GM21717 (cell line): ENCODE measurements around the gene CFAP46.
"Not testable (repeated sequence)": the region's sequence is repeated elsewhere in the genome, so short reads cannot be mapped to it uniquely, and the experiment has no call there.

Experiments used
- ATAC-seq: cut with Tn5 transposase; IDR thresholded peaks from one replicate; pipeline ENCODE4 v1.9.1; 2021; ENCODE audit warnings: mild to moderate bottlenecking, moderate library complexity; ENCODE audit not compliant: unreplicated experiment

CFAP46 gene

DNA sequence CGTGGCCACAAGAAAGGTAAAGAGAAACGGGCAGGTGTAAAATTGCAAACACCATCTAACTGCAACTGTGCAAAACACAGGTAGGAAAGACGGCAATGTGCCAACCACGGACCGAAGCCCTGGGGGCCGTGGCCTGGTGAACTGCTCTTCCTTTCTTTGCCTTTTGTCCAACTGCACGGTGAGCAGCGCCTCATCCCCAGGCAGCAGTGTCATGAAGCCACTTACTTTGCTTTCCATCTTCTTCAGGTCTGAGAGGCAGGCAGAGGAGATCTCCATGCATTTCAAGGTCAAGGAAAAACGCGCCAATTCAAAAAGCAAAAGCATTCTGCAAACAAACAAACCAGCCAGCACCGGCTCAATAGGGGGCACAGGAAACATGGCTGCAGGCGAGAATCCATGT, 12.9 kb downstream of the CFAP46 start:
- no peak for ATAC-seq

DNA sequence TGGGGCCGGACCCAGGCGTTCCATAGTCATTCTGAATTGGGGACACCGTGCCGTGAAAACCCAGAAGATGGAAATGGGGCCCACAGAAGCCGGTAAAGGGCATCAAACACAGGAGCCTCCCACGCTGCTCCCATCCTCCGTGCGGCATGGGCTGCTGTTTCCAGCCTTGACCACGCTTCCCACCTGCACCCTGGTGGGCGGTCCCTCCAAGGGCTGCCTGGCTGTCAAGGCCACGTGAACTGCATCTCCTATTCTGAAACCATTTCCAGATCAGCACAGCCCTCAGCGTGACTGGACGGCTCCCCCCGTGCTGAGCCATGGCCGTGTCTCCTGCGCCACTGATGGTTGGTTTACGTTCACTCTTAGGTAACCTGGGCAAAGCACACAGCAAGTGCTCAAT, 14.1 kb downstream of the CFAP46 start:
- ATAC-seq = no peak

DNA sequence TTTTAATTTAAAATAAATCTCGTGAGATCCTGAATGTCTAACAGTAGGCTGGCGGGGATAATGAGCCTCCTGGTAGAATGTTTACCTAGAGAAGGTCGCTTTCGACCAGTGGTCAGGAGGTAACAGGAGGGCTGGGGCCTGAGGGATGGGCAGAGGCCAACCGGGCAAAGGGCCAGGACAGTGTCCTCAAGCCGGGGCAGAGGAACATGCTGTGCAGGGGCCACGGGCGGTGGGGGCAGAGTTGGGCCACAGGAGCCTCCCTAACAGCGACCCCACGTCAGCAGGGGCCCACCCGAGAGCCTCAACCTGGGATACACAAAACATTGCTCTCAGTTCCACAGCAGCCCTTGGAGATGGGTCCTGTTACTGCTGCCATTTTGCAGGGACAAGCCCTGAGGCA, 14.5 kb downstream of the CFAP46 start:
- no peak for ATAC-seq

DNA sequence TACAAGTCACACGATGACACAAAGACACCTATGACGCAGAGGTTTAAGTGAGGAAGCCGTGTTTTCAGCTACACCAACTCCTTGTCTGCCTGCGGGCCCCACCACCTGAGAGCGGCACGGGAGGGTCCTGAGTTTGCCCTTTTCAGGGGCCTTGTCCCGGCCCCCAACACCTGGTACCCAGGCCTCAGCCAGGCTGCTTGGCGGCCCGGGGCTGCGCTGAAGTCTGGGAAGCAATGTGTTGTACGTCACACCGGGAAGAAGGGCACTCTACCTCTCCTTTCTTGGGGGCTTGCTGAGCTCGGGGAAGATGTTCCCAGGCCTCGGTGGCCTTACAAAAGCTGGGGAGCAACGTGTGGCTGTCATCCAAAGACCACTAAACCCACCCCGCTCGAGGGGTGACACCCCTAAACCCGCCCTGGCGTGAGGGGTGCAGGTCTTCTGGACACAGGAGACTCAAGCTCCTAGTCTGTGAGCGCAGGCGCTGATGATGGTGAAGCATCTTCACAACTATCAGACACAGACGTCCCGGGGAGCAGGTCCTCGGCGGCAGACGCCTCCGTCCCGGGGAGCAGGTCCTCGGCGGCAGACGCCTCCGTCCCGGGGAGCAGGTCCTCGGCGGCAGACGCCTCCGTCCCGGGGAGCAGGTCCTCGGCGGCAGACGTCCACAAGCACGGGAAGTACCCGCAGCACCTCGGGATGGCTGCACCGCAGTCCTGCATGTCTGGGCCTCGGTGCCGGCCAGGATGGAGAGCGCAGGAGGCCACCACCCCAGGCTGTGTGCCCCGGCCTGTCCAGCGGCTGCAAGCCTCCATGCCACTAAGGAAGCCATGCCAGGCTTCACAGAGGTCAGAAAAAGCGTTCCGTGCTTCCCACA, 15.4 kb downstream of the CFAP46 start:
- ATAC-seq = no peak

DNA sequence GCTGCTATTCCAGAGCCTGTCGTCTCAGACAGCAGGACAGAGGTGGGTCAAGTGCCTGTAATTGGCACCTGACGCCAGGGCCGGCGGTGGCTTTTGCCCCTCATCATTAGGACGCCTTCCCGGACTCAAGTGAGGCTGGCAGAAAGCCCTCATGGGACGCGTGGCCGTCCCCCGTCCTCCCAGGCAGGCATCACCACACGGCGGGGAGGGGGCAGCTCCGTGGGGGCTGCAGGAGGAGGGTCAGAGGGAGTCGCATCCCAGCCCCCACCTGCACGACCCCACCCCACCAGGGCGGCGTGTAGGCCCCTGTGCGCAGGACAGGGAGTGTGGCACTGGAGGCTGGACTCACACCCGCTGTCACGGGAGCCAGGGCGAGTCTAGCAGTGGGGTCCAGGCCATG, 16.3 kb downstream of the CFAP46 start:
- ATAC-seq = no peak

DNA sequence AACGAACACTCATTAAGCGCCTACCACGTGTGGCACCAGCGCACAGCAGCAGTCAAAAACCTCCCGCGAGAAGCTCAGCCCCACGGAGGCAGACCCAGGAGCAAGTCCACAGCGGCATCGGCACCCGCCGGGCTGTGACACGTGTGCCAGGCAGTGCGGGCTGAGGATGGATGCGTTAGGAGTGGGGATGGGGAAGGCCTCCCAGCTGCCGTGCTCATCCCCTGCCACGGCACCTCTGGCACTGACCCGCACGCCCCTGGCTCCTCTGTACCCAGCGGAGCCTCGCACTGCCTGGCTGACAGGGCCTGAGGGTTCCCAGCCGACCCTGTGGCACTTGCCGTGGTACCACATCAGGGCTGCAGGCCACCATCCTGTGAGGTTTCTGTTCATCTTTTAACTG, 16.8 kb downstream of the CFAP46 start:
- ATAC-seq = no peak

DNA sequence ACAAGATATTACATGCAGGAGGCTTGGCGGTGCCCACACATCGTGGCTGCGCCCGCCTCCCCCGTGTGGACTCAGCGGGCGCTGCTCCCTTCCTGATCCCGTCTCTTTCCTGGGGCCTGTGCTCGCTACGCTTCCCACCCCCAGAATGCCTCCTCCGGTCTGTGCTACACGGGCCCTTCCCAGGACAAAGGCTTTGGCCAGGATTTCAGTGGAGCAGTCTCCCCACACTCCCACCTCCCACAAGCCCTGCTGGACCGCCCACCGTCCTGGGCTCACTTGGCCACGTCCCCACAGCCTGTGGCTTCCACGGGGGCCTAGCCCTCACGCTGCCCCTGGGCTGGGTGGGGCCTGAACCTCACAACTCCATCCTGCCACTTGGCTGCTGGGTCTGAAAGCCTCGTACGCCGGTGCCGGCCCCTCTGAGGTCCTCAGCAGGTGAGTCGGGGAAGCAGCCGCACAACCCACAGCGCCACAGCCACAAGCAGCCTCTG, 17.3 kb downstream of the CFAP46 start:
- ATAC-seq = no peak

DNA sequence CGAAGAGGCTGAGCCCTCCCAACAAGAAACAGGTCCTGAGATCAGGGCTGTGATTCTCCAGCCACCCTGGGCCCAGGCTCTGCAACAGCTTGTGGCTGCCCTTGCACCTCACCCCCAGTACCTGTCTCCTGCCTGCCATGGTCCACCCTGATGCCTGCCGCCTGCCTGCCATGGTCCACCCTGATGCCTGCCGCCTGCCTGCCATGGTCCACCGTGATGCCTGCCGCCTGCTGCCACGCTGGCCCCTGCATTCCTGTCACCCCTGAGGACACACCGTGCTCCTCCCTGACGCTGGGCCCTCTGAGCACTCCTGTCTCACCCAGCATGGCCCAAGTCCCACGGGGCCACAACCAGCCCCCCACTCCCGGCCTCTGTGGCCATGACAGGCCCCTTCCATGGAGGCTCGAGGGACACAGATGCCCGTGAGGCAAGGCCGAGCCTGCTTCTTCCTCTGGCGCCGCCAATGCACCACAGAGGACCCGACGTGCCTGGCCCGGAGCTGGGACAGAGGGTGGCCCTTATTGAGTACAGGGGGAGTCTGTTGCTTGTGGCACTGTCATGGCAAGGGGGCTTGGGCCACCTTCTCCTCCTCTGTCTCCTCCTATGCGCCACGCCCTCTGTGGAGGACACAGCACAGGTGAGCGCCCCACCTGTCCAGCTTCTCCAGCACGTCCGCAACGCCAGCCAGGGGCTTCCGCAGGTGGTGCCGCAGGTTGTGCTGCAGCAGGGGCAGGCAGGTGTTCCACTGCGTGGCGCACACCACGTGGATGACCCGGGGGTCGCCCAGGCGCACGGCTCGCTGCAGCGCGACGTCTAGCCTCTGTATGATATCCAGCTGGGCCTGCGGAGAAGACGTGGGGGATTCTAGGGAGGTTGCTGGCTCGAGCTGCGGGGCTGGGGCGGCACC, 18.1 kb downstream of the CFAP46 start:
- no peak for ATAC-seq

DNA sequence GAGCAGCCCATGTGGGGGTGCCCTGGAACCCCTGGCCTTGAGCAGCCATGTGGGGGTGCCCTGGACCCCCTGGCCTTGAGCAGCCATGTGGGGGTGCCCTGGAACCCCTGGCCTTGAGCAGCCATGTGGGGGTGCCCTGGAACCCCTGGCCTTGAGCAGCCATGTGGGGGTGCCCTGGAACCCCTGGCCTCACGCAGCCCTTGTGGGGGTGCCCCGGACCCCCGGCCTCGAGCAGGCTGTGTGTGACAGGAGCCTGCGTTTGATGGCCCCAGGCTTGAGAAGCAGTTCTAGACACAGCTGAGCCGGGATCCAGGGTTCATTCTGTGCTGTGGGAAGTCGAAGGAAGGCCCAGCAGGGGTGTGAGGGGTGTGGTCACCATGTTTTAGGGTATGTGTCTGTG, 19.0 kb downstream of the CFAP46 start:
- ATAC-seq = not testable (repeated sequence)

DNA sequence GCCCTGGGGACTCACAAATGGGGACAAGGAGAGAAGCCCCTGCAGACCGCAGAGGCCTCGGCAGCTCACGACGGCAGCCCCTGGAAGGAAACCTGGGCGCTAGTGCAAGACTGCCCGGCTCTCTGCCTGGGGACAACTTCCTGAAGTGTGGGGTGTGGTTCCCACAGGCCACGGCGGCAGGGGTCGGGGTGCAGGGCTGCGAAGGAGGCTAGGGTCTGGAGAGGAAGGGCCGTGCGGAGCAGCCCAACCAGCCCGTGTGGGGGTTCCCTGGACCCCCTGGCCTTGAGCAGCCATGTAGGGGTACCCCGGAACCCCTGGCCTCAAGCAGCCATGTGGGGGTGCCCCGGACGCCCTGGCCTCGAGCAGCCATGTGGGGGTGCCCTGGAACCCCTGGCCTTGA, 19.5 kb downstream of the CFAP46 start:
- no peak for ATAC-seq

DNA sequence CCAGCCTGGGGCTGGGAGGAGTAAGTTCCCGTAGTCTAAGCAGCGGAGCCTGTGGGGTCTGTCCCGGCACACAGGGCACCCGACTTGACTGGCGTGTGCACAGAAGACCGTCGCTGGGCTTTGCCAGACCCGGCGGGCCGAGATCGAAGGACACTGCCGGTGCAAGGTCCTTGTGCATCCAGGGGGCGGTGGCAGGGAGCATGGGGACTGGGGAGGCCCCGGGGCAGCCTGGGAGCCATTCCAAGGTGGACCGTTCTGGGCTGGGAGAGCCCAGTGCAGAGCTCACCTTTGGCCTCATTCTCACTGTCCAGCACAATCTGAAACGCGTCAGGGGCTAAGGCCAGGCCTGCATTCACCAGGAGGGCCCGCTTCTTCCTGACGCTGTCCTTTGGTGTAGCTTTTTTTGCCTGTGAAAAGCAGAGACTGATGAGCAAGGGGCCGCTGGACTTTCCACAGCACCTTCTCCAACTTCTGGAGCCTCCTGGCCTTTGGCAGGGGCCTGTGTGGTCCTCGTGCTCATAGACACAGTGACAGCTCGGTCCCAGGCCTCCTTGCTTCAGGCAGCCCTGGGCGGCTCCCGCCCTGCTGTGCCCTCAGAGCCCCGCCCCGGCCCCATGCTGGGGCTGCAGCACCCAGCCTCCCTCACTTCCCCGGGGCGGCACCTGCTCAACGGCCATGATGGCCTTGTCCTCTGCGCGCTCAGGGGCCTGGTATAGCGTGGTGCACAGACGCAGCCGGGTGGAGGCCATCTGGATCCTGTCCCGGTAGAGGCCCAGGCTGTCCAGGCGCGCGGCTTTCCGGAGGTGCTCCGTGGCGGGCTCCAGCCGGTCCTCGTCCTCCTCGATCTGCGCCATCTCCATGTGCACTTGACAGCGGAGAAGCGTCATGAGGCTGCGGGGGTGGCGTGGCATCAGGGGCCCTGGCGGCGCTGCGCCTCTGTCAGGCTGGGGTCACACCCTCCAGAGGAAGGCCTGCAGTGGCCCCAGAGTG, 20.3 kb downstream of the CFAP46 start:
- ATAC-seq = no peak

DNA sequence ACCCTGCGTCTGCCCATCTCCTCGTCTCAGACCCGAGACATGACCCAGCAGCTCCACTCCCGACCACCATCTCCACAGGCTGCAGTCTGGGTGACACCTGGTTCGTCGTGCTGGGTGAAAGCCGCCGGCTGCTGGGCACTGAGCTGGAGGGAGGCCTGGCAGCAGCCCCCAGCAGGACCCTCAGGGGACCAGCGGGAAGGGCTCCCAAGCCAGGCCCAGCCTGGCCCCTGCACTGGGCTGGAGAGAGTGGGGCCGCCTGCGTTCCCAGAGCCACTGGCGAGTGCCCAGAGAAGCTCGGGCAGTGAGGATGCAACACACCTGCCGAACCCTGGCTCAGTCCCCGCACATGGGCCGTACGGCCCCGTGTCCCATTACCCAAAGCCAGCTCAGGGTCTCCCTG, 21.3 kb downstream of the CFAP46 start:
- ATAC-seq = no peak

DNA sequence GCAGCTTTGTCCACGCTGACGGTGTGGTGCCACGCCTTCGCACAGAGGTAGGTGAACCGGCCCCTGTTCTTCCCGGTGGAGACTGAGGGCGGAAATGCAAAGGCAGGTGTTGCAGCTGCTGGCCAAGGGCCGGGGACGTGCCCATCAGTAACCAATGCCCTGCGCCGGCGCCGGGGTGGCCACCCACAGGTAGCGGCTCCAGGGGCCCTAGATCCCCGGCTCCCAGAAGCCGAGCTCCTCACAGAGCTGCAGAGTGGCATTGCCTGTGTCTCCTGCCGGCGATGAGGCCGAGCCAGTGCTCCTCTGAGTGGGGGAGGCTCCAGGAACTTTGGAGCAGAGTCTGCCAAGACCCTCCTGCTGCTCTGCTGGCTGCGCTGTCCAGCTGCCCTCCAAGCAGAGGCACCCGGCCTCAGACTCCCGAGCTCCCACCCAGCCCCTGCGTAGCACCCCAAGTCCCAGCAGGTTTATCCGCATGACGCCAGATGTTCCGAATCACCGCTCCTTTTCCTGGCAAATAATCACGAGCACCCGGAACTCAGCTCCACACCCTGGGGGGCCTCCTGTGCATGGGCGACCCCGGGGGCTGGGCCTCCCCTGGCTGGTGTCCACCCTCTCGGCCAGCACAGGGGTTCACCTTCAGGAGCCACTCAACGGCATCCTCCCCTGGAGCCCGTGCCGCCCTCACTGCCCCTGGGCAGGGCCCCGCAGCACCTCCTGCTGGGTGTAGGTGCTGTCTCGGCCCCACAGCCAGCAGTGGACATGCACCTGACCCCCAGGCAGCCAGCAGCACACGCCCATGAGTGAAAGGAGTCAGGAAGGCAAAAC, 22.1 kb downstream of the CFAP46 start:
- ATAC-seq = no peak

DNA sequence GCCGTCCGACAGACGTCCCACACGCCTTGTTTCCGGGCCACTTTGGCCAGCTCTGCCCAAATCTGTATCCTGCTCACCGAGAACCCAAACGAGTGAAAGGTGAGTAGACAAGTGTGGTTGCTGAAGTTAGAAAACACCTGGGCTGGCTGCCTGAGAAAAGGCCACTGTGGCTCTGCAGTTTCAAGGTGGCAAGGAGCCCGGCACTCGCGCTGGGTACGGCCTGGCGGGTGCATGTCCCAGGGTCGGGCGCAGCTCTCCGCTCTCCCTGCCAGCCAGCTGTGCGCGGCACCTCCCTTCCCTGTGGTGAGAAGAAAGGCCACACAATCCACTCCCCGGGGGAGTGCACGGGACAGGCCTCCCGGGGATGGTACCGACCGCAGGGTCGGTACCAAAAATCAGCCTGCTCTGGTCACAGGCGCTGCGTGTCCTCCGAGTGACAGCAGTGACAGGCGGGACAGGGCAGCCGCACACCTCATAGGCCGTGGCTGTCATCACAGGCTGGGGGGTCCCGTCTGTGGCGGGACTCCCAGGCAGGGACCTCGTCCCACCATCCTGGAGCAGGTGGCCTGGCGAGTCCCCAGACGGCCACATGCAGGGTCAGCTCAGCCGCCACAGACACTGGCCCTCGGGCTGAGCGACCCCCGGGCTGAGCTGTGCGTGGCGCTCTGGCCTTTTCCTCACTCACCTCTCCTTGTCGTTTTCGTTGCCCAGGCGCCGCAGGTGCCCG, 22.8 kb downstream of the CFAP46 start:
- ATAC-seq = no peak

DNA sequence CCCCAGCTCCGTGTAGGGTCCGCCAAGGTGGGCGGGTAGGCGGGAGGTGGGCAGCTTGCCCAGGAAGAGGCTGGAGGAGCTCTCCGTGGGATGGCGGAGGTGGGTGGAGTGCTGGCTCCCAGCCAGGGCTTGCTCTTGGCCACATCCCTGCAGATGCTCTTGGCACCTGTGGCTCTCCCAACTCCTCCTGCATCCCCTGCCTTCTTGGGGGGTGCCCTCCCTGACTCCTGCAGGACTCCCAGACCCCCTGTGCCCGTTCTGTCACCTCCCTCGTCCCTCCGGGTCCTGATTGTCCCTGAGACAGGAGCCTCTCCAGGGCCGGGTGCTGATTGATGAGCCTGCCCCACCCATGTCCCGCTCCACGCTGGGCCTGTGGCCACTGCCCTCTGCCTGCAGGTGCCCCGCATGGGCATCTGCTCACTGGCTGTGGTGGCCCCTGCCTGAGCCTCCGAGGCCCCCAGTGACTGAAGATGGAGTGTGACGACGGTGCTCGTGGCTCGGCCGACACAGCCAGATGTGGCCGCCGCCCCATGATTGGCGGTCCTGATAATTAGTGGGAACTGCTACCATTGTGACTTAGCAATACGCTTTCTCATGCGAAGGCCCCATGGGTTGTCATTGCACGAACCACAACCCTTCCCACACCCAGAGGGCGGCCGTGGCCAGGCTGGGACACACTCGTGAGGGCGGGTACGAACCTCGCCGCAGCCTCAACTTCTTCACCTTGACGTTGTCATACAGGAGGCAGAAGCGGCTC, 23.6 kb downstream of the CFAP46 start:
- ATAC-seq = no peak

DNA sequence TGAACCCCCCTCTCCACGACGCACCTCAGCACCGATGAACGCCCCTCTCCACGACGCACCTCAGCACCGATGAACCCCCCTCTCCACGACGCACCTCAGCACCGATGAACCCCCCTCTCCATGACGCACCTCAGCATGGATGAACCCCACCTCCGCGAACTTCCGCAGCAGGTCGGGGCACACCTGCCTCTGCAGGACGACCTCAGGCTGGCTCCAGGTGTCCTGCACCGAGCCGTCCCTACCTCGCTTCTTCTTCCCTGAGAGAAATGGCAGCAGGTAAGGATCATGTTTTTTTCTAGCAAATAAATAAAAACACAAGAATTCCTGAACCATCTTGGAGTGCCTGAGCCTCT, 24.1 kb downstream of the CFAP46 start:
- no peak for ATAC-seq

DNA sequence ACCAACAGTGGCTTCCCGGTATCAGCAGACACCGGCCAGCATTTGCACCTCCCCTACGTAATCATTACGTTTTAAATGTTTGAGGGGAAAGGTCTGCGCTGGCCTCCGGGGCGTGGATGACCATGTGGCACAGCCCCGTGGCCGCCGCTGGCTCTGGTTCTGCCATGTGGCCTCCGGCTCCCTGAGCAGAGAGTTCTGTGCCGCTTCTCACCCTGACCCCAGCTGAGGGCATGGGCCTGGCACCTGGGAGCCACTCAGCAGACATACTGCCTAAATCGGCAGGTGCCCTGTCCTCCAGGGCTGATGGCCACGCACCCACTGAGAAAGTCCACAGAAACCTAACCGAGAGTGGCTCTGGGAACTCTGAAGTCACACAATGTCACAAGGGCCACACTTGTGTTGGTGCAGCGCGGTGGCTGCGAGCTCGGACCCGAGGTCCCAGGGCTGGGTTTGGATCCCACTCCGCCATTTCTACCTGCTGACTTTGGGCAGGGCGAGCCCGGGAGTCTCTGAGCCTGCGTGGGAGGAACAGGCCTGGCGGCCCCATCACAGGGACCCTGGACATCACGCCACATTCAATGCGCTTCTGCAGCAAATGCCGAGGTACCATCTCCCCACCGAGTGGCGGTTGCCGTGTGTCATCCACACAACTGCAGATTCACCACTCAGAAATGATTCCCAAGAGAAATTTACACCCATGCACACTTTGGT, 25.3 kb downstream of the CFAP46 start:
- no peak for ATAC-seq

DNA sequence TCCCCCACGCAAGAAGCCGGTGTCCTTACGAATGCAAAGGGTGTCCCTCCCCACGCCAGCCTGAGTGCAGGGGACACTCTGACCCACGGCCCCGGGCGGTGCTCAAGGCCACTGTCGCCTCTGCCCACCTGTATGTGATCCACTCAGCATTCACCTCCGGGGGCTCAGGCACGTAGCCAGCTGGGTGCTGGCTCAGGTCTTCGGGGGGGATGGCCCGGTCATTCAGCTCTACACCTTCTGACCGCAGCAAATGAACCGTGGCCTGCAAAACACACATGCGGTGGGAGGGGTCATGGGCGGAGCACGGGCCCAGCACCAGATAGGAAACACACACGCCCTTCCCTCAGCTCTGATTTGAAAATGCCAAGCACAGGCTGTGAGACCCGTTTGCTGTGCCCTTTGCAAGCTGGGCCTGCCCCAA, 25.9 kb downstream of the CFAP46 start:
- no peak for ATAC-seq
